Measurements from ENCODE around the gene C20orf96.
A peak's percentile ranks its signal among the peaks of the same experiment; 100 is the strongest.

The C20orf96 gene

GRCh38 chr20:312866-313265 lies 22.3 kb upstream of the C20orf96 start:
- TF ChIP-seq, protein P1, sequence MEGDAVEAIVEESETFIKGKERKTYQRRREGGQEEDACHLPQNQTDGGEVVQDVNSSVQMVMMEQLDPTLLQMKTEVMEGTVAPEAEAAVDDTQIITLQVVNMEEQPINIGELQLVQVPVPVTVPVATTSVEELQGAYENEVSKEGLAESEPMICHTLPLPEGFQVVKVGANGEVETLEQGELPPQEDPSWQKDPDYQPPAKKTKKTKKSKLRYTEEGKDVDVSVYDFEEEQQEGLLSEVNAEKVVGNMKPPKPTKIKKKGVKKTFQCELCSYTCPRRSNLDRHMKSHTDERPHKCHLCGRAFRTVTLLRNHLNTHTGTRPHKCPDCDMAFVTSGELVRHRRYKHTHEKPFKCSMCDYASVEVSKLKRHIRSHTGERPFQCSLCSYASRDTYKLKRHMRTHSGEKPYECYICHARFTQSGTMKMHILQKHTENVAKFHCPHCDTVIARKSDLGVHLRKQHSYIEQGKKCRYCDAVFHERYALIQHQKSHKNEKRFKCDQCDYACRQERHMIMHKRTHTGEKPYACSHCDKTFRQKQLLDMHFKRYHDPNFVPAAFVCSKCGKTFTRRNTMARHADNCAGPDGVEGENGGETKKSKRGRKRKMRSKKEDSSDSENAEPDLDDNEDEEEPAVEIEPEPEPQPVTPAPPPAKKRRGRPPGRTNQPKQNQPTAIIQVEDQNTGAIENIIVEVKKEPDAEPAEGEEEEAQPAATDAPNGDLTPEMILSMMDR (IDR thresholded peaks at IDR 0.05; ENCODE audit: insufficient read depth, low read length, poor library complexity, severe bottlenecking) = no peak
- no peak for DNase-seq (ENCODE audit: extremely low read depth, insufficient read length)
- H3K4me3 ChIP-seq (replicated peaks; ENCODE audit: low read depth, low read length) = no peak overlapping the region
- no peaks in the 10 kb centered on the region for H3K27me3 ChIP-seq (replicated peaks; ENCODE audit: control insufficient read depth, insufficient read depth, low read length)
- H3K36me3 ChIP-seq (ENCODE audit: control insufficient read depth, insufficient read depth, low read length) = no peaks in the 10 kb centered on the region

- no peak for DNase-seq (ENCODE audit: extremely low read depth, insufficient read length)
- TF ChIP-seq, protein P1 (IDR thresholded peaks at IDR 0.05; ENCODE audit: insufficient read depth, low read length, poor library complexity, severe bottlenecking) = no peak
- Histone ChIP-seq H3K36me3 (ENCODE audit: control insufficient read depth, insufficient read depth, low read length) (no peaks in the 10 kb centered on the region), H3K4me3 (replicated peaks; ENCODE audit: low read depth, low read length) (no peak overlapping the region), H3K27me3 (replicated peaks; ENCODE audit: control insufficient read depth, insufficient read depth, low read length) (no peaks in the 10 kb centered on the region)
These were observed 21.5 kb upstream of the C20orf96 start for GRCh38 chr20:312067-312466.

DNA sequence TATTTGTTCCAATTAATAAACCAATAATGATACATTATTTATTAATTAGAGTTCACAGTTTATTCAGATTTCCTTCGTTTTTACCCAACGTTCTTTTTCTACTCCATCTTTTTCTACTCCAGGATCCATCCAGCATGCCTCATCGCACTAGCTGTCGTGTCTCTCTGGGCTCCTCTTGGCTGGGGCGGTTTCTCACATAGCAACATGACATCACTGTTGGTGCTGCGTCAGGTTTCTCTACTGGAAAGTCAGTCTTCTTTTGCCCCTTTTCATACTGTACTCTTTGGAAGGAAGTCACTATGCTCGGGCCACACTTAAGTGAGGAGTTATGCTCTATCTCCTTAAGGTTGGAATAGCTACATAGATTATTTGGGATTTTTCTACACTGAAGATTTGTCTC lies 21.1 kb upstream of the C20orf96 start:
- TF ChIP-seq, protein P1 (IDR thresholded peaks at IDR 0.05; ENCODE audit: insufficient read depth, low read length, poor library complexity, severe bottlenecking) = no peak
- Histone ChIP-seq H3K27me3 (replicated peaks; ENCODE audit: control insufficient read depth, insufficient read depth, low read length) (no peaks in the 10 kb centered on the region), H3K36me3 (ENCODE audit: control insufficient read depth, insufficient read depth, low read length) (no peaks in the 10 kb centered on the region), H3K4me3 (replicated peaks; ENCODE audit: low read depth, low read length) (no peak overlapping the region)
- DNase-seq (ENCODE audit: extremely low read depth, insufficient read length) = no peak

- peak overlapping the region; percentile 18; the same call in 1 of the 2 replicates for H3K4me3 ChIP-seq (replicated peaks; ENCODE audit: low read depth, low read length)
- TF ChIP-seq, protein P1 (IDR thresholded peaks at IDR 0.05; ENCODE audit: insufficient read depth, low read length, poor library complexity, severe bottlenecking) = no peak
- H3K27me3 ChIP-seq (replicated peaks; ENCODE audit: control insufficient read depth, insufficient read depth, low read length) = no peaks in the 10 kb centered on the region
- H3K36me3 ChIP-seq (ENCODE audit: control insufficient read depth, insufficient read depth, low read length) = no peaks in the 10 kb centered on the region
- no peak for DNase-seq (ENCODE audit: extremely low read depth, insufficient read length)
These were observed 20.1 kb upstream of the C20orf96 start for GRCh38 chr20:310645-311044.

DNA sequence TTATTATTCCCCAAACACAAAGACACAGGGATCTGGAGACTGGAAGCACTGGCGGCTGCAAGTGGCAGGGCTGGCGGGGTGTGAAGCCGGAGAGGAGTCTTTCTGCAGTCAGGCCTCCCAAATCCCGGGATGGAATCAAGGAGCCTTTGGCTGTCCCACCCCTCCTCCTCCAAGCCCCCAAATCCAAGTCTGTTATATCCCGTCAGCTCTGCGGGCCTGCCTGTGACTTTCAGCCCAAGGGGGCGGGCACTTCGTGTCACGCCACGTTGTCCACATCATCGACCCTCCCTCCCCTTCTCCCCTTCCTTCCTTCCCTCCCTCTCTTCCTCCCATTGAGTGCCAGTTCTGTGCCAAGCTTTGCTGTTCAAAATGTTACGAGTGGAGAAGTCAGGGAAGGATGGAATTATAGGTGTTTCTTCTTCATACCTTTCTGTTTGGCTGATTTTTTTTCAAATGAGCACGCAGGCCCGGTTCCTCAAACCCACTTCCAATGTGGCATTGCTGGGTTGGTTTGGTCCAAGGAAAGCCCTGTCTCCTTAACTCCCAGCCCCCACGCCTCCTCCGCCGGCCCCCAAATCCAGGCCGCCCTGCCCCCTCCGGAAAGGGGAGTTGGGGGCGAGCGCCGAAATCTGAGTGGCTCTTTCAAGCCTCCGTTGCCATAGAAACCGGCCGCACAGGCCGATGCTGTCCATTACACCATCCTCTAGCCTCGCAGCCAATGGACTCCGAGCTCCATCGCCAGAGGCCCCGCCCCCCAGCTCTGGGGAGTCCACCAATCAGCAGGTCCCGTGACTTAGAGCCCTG lies 19.5 kb upstream of the C20orf96 start:
- Histone ChIP-seq H3K4me3 (replicated peaks; ENCODE audit: low read depth, low read length) (no peak overlapping the region; the same call in 1 of the 2 replicates), H3K27me3 (replicated peaks; ENCODE audit: control insufficient read depth, insufficient read depth, low read length) (no peaks in the 10 kb centered on the region), H3K36me3 (ENCODE audit: control insufficient read depth, insufficient read depth, low read length) (no peaks in the 10 kb centered on the region)
- TF ChIP-seq, protein P1 (IDR thresholded peaks at IDR 0.05; ENCODE audit: insufficient read depth, low read length, poor library complexity, severe bottlenecking) = no peak
- DNase-seq (ENCODE audit: extremely low read depth, insufficient read length) = peak; percentile 88

Measured in GM06990 (cell line).